GM12878 (cell line): ENCODE results near the gene CNNM3. TPM values are rescaled to one million over a fixed set of nuclear protein-coding genes. Genes with fewer than 3 reads are reported as not detected.
A peak's percentile ranks its signal among the peaks of the same experiment; 100 is the strongest.

Experiments used
- CBX5 ChIP-seq: sonication (generic); IDR thresholded peaks from 2 replicates; pipeline ENCODE4 v1.6.1; 2016; ENCODE audit warnings: low read depth, moderate library complexity, mild to moderate bottlenecking, inconsistent platforms
- ETV6 ChIP-seq, 2 experiments: fragments of 450-650 bp in 1 of 2; IDR thresholded peaks in 1 of 2; conservative IDR thresholded peaks in 1 of 2; 2 replicates each; pipeline ENCODE4 v1.6.1; 2014; ENCODE audit warnings: antibody characterized with exemption in 1 of 2, borderline replicate concordance in 1 of 2, low read depth in 1 of 2, mild to moderate bottlenecking in 1 of 2, moderate library complexity in 1 of 2
- IKZF1 ChIP-seq: fragments of 450-650 bp; conservative IDR thresholded peaks from 2 replicates; pipeline ENCODE4 v1.6.1; 2017; ENCODE audit warnings: antibody characterized with exemption, mild to moderate bottlenecking
- IRF4 ChIP-seq: IDR thresholded peaks from 2 replicates; pipeline ENCODE4 v1.6.1; 2011; ENCODE audit warnings: low read depth, low read length
- JUND ChIP-seq: IDR thresholded peaks from 2 replicates; pipeline ENCODE4 v1.6.1; 2012; ENCODE audit warnings: low read depth, mild to moderate bottlenecking, low read length, improper control_type of control experiment, moderate library complexity
- KDM1A ChIP-seq: fragments of 200-600 bp; sonication (generic); IDR thresholded peaks from 2 replicates; pipeline ENCODE4 v1.6.1; 2016; ENCODE audit warnings: borderline replicate concordance
- MEF2A ChIP-seq: IDR thresholded peaks from 2 replicates; pipeline ENCODE4 v1.6.1; 2011; ENCODE audit warnings: low read depth, mild to moderate bottlenecking, low read length, moderate library complexity; ENCODE audit not compliant: insufficient read depth
- PAX8 ChIP-seq: fragments of 450-650 bp; IDR thresholded peaks from 2 replicates; pipeline ENCODE4 v1.6.1; 2017; ENCODE audit warnings: mild to moderate bottlenecking, moderate library complexity
- REST ChIP-seq: IDR thresholded peaks from 2 replicates; pipeline ENCODE4 v1.6.1; 2012; ENCODE audit warnings: mild to moderate bottlenecking, low read depth, low read length
- RUNX3 ChIP-seq: IDR thresholded peaks from 2 replicates; pipeline ENCODE4 v1.6.1; 2012; ENCODE audit warnings: low read length, inconsistent platforms
- SKIL ChIP-seq: fragments of 450-650 bp; IDR thresholded peaks from 2 replicates; pipeline ENCODE4 v1.6.1; 2017; ENCODE audit warnings: mild to moderate bottlenecking, low read depth, inconsistent platforms; ENCODE audit not compliant: poor library complexity, severe bottlenecking
- SUPT20H ChIP-seq: IDR thresholded peaks from 2 replicates; pipeline ENCODE4 v1.6.1; 2011; ENCODE audit warnings: low read depth, mild to moderate bottlenecking, low read length, moderate library complexity, borderline replicate concordance; ENCODE audit not compliant: control insufficient read depth
- TARDBP ChIP-seq: IDR thresholded peaks from 2 replicates; pipeline ENCODE4 v1.6.1; 2016; ENCODE audit warnings: borderline replicate concordance
- TCF7 ChIP-seq: IDR thresholded peaks from 2 replicates; pipeline ENCODE4 v1.6.1; 2014; ENCODE audit warnings: antibody characterized with exemption, borderline replicate concordance
- WRNIP1 ChIP-seq: IDR thresholded peaks from 2 replicates; pipeline ENCODE4 v1.6.1; 2011; ENCODE audit warnings: low read depth, low read length, improper control_type of control experiment, borderline replicate concordance
- ZBTB4 ChIP-seq: fragments of 450-650 bp; formaldehyde crosslinking; IDR thresholded peaks from 2 replicates; pipeline ENCODE4 v1.4.0; 2022; ENCODE audit warnings: mild to moderate bottlenecking, moderate library complexity
- polyA plus RNA-seq, 11 experiments: library from polyadenylated mRNA; depleted of rRNA in 4 of 11; unstranded in 6 of 11; stranded (reverse) in 5 of 11; fragments of >200 nt; fragmentation: Nextera tagmentation in 4 of 11; fragmentation: Illumina TruSeq in 1 of 11; extraction: Ambion mirVana in 4 of 11; extraction: Trizol in 1 of 11; gene quantifications; 1 replicate in 1 of 11; 2 replicates in 10 of 11; pipeline versions ENCODE4 v1.2.1 to v1.2.3, GENCODE V29; 2011 to 2016; ENCODE audit warnings: inconsistent platforms in 2 of 11, missing spikeins in 2 of 11, low read depth in 1 of 11
- total RNA-seq, 4 experiments: library from RNA; depleted of rRNA in 3 of 4; stranded (reverse); fragments of >200 nt in 3 of 4; fragmentation: Illumina TruSeq in 1 of 4; extraction: Trizol in 1 of 4; gene quantifications; 2 replicates each; pipeline versions ENCODE4 v1.2.1 to v1.2.3, GENCODE V29; 2013 to 2021
- TF ChIP-seq, protein P1 (sequence below): fragments of 450-650 bp; IDR thresholded peaks from 2 replicates; pipeline ENCODE4 v1.6.1; 2017; ENCODE audit warnings: low read depth, mild to moderate bottlenecking, moderate library complexity
- TF ChIP-seq, protein P2 (sequence below): fragments of 450-650 bp; IDR thresholded peaks from 2 replicates; pipeline ENCODE4 v1.6.1; 2016; ENCODE audit warnings: mild to moderate bottlenecking

Gene CNNM3
- total and polyA plus RNA-seq, 10 of the 15 experiments (the other 5 are each of a cell fraction or from before 2014, with no cell fraction given): 0.72 to 14.3 (median 4.0) TPM

DNA sequence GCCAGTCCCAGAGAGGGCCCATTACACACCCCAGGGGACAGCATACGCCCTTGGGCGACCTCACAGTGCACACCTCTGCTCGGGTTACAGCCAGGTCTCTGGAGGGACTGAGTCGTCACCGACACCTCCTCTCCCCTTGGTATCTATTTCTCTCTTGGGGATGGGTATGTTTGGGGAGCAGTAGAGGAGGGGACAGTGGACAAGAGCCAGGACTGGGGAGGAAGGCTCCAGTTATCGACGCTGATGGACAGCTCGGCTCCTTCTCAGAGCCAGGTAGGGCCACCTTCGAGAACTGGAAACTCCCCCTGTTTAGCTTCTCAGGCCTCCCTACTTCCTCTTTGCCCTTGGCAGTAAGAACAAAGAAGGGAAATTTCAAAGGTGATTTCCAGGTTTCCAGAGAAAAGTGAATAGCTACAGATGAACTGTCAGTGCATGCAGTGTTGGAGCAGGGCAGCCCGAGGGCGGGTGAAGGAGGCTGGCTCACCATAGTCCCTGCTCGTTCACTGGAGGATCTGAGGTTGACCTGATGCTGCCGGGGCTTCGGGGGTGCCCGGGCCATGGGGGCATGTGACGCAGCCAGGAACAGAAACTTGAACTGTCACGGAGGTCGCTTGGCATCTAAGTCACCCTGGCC, 58.2 kb downstream of the CNNM3 start (continued):
- TF ChIP-seq, protein P1, sequence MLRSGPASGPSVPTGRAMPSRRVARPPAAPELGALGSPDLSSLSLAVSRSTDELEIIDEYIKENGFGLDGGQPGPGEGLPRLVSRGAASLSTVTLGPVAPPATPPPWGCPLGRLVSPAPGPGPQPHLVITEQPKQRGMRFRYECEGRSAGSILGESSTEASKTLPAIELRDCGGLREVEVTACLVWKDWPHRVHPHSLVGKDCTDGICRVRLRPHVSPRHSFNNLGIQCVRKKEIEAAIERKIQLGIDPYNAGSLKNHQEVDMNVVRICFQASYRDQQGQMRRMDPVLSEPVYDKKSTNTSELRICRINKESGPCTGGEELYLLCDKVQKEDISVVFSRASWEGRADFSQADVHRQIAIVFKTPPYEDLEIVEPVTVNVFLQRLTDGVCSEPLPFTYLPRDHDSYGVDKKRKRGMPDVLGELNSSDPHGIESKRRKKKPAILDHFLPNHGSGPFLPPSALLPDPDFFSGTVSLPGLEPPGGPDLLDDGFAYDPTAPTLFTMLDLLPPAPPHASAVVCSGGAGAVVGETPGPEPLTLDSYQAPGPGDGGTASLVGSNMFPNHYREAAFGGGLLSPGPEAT: peak; percentile 96
- TF ChIP-seq SKIL (no peak), TARDBP (no peak), WRNIP1 (no peak), TCF7 (no peak; the same call in 1 of the 2 replicates), CBX5 (no peak), PAX8 (no peak), ZBTB4 (CRISPR knock-in tag) (no peak), RUNX3 (no peak), REST (no peak), IKZF1 (peak; percentile 73), ETV6 (conservative IDR thresholded peaks at IDR 0.05 in 1 of 2, IDR thresholded peaks at IDR 0.05 in 1 of 2; ENCODE audit: borderline replicate concordance in 1 of 2, low read depth in 1 of 2) (peak in 1 of 2 experiments; percentile 18; a peak in 1 of 4 replicates), SUPT20H (no peak), JUND (no peak), KDM1A (no peak), MEF2A (no peak), IRF4 (peak; percentile 26; the same call in 1 of the 2 replicates)
- TF ChIP-seq, protein P2, sequence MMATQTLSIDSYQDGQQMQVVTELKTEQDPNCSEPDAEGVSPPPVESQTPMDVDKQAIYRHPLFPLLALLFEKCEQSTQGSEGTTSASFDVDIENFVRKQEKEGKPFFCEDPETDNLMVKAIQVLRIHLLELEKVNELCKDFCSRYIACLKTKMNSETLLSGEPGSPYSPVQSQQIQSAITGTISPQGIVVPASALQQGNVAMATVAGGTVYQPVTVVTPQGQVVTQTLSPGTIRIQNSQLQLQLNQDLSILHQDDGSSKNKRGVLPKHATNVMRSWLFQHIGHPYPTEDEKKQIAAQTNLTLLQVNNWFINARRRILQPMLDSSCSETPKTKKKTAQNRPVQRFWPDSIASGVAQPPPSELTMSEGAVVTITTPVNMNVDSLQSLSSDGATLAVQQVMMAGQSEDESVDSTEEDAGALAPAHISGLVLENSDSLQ: peak; percentile 93
